ENCODE data around the gene CTLA4.

The CTLA4 gene

DNA sequence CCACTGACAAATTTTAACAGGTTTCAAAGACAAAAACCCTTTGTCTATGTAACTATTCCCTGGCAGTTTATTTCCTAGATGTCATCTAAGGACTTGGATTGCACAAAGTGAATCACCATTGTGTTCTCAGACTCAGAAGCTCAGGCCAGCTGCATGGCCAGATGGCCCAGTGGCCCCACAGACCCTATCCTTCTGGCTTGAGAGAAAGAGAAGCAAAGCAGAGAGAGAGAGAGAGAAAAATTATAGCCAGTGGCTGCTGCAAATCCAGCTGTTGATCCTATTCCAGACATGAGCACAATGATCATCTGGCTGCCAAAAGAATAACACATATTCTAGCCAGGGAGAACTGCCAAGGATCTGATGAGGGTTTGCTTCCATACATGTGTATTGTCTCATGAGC, 25.8 kb downstream of the CTLA4 start:
- DNase-seq = no peak

DNA sequence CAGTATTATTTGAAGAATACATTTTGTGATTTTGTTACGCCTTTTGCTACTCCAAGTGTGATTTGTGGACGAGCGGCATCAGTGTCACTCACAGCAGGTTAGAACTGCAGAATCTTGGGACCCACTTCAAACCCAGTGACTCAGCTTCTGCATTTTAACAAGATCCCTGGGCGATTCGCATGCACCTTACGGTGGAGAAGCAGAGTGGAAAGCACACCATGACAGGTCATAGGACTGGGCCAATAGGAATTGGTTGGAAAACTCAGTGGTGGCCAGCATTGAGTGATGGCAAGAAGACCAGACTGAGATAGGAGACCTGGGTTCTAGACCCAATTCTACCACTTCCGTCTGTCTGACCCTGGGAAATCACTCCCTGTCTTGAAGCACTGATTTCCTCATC, 26.3 kb downstream of the CTLA4 start:
- DNase-seq = no peak

DNA sequence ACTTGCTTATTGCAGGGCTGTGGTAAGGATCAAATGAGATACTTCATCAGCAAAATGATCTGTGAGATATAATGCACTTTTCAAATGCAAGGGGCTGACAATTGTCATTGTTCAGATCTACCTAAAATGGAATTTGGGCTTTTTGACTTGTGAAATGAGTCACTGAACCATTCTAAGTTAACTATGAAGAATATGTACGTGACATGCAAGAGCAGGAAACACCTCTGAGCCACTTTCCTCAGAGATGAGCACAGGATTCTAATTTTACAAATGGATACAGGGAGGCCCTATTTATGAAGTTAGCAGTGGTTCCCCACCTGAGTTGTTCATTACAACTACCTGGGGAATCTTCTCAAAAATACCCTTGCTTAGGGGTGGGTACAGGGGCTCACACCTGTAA, 26.7 kb downstream of the CTLA4 start:
- DNase-seq = no peak

DNA sequence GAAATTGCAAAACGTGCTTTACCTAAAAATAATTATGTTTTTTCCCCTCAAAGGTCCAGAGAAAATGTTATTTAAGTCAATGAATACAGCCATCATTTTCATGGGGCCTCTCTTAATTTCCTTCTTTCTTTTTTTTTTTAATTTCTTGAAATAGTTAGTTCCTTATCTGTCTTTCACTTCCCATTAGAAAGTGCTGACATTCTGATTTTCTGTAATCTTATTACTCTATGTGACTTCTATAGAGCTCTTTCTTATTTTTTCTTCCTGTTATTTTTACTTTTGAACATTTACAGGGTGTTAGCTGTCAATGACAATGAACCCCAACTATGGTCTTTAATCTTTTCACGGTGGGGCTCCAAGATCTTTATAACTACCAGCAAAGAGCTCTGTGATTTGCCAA, 30.0 kb downstream of the CTLA4 start:
- DNase-seq = no peak

DNA sequence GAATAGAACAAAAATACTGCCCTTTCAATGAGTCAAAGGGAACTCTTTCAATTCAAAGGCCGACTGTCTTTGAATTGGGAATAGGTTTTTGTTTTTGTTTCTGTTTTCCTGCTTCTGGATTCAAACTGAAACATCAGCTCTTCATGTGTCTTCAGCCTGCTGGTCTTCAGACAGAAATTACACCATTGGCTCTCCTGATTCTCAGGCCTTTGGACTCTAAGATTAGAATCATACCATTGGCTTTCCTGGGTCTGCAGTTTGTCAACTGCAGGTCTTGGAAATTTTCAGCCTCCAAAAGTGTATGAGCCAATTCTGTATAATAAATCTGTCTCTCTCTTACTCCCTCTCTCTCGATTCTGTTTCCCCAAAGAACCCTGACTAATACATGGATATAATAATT, 31.1 kb downstream of the CTLA4 start:
- no peak for DNase-seq

DNA sequence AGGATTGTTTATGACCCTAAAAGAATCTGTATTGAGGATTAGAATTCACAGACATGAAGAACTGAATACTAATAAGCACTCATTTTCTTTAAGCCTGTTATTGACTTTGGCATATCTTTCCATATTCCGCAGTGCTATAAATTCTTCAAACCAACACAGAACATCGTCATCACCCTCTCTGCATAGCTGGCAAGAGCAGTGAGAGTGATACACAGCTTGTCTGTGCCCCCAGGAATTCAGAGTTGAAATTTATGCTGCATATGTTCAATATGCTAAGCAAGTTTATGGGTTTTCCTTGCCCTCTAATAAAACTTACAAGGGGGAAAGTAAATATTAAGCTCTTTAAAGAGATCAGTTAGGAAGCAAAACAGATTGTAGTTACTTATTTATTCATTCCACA, 32.7 kb downstream of the CTLA4 start:
- no peak for DNase-seq

DNA sequence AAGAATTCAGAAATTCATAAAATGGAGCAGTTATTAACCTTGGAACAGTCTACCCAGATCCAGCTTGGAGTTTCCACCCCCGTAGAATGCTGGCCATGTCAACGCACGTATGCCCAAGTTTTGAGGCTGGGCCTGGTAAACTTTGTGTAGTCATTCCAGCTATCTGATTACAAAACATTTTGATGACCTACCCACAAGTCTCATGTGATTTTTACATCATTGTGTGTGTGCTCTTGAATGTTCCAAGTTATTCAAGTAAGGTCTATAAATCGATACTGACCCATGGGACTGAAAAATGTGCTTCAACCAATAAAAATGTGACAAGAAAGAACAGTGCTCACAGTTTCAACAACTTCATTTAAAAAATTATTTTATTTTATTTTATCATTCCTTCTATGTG, 36.5 kb downstream of the CTLA4 start:
- DNase-seq = no peak

DNA sequence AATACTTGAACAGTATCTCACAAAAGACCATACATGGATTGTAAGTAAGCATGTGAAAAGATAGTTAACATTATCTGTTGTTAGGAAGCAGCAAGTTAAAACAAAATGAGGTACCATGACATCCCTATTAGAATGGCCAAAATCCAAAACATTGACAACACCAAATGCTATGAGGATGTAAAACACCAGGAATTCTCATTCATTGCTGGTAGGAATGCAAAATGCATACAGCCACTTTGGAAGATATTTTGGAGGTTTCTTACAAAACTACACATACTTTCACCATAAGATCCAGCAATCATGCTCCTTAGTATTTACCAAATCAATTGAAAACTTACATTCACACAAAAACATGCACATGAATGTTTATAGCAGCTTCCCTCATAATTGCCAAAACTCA, 38.1 kb downstream of the CTLA4 start:
- DNase-seq = no peak

DNA sequence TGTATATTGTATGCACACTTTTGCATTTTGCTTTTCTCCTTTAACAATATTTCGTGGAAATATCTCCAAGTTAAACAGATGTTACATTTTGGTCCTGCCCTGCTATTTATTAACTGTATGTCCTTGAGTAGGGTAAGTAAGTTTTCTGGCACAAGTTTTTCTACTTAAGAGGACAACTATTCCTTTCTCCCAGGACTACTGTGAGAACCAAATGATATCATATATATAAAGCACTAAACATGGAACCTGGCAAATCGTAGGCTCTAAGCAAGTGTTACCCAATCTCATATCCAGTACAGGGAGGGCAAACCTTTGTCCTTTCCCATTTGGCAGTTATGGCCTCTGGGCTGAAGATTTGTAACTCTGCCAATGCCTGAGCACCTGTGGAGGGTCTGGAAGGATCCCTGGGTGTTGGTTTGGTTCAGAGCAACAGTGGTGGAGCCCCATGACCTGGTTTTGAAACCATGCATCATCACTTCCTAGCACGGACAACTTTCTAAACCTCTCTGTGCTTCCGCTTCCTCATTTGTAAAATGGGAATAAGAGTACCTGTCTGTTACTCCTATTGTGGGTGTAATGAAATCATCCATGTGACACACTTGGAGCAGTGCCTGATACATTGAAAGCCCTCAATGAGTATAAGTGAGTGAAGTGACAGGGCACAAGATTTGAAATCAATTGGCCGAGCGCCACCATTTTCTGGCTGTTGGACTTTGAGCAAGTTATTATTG, 40.7 kb downstream of the CTLA4 start:
- DNase-seq = no peak

DNA sequence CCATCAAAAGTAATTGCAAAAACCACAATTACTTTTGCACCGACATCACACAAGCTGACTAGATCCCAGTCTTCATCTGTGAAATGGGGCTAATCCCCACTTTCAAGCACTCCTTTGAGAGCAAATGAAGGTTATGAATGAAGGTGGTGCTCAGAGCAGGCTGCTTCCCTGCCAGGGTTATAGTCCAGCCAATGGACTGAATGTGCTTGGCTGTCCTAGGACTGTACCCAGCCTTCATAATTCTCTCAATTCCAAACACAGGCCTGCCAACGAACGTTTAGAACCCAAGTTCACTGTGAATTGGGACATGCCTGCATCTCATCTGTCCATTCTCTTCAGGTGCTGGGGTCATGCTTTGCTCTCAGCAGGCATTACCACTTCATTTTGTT, 41.2 kb downstream of the CTLA4 start:
- DNase-seq = no peak

DNA sequence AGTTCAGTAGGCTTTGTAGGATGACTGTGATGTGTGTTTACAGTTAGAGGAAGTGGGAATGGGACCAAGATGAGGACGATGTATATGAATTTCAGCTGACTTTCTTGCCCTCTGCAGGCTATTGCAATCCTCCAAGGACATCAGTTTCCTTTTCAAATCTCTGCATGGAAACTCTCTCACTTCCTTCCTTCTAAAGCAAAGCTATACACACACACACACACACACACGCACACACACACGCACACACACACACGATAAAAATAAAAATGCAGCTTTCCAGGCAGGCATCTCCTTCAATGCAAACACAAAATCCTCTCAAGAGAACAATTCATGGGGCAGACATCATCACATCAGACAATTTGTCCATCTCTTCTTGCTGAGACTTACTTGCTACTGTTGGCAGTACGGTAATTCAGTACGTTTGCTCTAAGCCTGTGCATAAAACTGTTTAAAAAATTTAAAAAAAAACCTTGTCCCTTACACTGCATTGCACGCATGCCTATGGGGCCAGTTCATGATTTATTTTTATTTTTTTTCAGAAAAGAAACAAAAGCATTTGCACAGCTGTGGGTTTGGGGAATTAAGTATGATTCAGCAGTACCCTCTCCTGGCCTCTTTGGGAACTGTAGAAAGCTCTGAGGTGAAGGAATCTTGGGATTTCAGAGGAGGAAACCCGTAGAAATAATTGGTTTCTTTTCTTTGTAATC, 41.8 kb downstream of the CTLA4 start:
- DNase-seq = no peak

DNA sequence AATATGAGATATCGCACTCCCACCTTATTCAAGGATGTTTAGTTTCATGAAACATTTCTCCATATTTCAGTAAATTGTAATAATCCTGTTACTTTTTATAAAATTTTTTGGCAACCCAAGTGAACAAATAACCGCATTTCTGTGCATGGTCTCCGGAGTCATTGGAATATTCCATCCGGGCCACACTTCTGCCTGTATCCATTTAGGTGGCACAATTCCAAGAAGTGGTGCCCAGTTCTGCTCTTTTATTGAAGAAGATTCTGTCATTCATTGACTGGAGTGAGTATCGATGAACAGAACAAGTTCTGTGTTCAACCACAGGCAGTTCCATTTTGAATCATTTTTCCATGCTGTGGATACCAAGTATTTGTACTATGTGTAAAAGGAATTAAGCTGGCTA, 42.4 kb downstream of the CTLA4 start:
- DNase-seq = no peak

DNA sequence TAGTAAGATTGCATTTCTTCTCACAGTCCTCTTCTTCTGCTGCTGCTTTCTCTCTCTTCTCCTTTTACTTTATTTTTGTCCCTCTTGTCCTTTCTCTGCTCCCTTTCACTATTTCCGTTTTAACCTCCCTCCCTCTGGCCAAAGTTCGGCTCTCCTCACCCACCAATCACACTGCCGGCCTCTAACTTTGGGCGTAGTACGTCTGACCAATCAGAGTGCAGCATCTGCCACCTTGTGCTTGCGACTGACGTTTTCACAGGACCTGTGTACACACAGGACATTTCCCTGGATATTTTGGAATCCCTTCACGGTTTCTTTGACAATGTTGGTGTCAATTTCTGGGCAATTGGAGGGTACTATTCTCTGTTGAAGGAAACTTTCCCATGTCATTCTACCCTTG, 46.4 kb downstream of the CTLA4 start:
- no peak for DNase-seq

DNA sequence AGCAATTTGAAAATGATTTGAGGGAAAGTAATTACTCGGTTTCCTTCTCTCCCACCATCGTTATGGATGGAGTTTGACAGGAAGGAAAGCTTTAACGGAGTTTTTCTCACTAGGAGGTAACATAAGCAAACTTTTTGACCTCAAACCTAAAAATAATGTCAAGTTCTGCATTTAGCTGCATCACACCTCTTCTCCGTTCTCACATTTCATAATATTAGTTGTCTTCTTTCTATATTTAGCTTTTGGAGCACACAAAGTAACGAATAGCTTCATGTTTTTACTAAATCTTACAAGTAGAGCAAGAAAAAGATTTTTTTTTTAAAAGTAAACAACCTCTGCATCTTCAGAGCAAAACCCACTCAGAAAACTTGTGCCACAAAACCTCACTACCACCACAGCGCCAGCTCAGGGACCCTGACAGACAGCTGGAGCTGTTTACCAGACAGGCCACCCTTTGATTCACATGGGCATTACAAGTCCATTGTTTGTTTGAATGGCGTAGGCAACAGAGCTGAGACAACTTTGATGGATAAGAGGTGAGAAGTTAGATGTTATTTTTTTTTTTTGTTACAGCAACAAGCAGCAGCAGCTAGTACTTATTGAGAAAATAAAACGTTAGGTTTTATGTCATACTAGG, 47.1 kb downstream of the CTLA4 start:
- no peak for DNase-seq

DNA sequence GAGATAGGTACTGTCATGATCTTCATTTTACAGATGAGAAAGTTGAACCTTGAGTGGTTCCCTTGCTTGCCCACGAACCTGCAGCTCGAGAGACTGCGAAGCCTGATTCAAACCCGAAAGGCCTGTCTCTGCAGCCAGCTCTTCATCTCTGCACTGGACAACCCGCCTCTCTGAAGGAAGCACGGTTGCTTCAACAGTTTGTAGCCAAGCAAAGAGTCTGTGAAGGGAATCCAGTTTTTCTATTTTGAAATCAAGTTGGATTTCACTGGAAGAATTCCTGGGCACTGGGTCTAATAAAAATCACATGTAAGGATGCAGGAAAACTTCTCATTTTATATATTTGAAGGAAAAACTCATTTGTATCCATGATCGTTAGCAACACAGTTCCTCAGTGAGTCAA, 47.7 kb downstream of the CTLA4 start:
- DNase-seq = no peak

DNA sequence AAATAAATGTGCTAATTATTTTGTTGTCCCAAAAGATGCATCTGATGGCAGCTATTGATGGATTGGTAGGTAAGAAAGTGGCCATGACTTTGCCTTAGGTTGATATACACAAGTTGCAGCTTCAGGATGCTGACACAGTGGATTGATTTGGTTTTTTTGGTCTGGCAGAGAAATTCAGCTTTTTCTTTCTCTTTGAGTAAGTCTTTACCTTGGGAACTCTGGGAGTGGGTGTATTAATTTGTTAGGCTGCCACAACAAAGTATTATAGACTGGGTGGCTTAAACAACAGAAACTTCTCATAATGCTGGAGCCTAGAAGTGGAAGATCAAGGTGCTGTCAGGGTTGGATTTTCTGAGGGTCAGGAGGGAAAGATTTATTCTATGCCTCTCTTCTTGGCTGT, 49.2 kb downstream of the CTLA4 start:
- no peak for DNase-seq

DNA sequence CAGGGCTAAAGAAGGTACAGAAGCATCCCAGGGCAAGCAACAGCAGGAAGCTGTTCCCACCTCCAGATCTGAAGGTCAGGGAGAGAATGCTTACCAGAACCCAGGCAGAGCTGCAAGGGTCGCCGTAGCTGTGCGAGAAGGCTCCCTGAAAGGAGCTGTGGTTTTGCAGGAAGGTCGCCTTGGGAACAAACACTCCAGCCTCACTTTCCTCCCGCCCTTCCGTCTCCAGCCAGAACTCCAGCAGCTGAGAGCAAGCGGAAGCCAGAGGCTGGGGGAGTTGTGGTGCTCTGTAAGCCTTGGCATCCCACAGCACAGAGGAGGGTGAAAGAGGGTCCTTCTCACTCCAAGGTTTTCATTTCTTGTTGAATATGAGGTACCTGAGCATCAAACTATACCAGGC, 50.7 kb downstream of the CTLA4 start:
- DNase-seq = no peak

DNA sequence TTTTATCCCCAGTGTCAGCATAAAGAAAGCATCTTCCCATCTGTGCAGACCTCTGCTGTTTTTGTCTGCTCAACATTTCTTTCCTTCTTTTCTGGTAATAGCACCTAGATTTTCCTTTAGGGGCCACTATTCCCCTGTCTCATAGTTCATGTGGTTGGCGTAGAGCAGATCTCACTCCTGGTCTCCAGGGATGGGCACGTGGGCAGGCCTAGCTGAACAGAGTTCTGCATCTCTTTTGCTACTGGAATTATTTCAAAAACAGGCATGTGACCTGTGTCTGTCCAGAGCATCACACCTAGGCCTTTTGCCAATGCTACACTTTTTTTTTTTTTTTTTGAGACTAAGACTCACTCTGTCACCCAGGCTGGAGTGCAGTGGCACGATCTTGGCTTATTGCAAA, 51.3 kb downstream of the CTLA4 start:
- DNase-seq = no peak

Data from activated CD8-positive, alpha-beta memory T cell treated with anti-CD3 and anti-CD28 coated beads, Interleukin-2, amount 50 U/mL, for 4 hours (primary cell).